CD4-positive, alpha-beta T cell treated with Interleukin-15 for 1 hour (primary cell): ENCODE data around the gene NMNAT3.
"Not testable (repeated sequence)": the region's sequence is repeated elsewhere in the genome, so short reads cannot be mapped to it uniquely, and the experiment has no call there.

Experiments
- DNase-seq: peaks from one replicate; pipeline ENCODE4 v3.0.0-alpha.2; 2020

Gene NMNAT3

DNA sequence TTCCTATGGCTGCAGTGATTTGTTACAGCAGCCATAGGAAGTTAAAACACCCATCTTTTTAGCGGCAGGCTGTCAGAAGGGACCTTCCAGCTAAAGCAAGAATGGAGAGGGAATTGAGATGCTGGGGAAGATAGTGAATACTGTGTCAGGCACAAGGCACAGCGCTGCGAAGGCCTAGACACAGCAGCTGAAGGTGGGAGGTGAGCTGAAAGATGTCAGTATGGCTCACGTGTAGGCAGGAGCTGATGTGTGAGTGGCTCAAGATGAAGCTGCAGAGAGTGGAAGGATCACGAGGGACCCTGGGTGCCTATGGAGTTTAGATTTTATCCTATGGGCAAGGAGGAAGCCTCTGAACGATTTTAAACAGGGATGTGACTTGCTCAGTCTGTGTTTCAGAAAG is 44.3 kb downstream of the NMNAT3 start:
- no peak for DNase-seq

DNA sequence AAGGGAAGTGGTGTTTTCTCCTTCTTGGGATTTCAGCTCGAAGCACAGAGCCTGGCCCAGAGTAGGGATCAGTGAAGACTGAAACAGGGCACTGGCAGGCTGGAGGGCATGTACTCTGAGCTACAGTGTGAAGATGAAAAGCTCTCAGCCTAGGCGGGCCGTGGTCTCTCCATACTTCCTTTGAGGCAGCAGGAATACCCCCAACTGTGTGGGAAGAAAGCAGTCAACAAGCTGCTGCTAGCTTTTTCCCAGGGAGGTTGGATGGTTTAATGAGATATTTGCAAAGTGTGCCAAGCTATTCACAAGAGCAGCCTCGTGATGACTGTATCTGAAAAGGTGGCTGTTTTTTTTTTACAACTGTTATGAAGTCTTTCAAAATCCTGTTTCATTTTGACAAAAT is 47.2 kb downstream of the NMNAT3 start:
- DNase-seq = no peak

DNA sequence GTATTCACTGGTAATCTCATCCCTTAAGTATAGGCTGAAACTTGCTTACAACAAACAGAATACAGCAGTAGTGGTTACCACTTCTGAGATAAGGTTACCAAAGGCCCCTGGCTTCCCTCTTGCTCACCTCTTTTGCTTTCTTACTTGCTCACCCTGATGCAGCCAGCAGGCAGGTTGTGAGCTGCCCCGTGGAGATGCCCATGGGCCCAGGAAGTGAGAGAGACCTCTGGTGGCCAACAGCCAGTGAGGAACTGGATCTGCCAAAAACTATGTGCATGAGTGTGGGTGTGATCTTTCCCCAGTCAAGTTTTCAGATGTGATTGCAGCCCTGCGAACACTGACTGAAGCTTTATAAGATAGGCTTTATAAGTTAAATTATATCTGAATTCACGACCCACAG is 48.7 kb downstream of the NMNAT3 start:
- DNase-seq = peak; percentile 21

- no peak for DNase-seq
Observed at GRCh38 chr3:139627759-139628158, 50.0 kb downstream of the NMNAT3 start.

GRCh38 chr3:139620438-139620837 is 57.3 kb downstream of the NMNAT3 start:
- no peak for DNase-seq

- DNase-seq = no peak
Observed at GRCh38 chr3:139619484-139619883, 58.3 kb downstream of the NMNAT3 start.

- no peak for DNase-seq
Observed at GRCh38 chr3:139617672-139618268, 60.0 kb downstream of the NMNAT3 start.

- DNase-seq = no peak
Observed at GRCh38 chr3:139611528-139611927, 66.2 kb downstream of the NMNAT3 start.

DNA sequence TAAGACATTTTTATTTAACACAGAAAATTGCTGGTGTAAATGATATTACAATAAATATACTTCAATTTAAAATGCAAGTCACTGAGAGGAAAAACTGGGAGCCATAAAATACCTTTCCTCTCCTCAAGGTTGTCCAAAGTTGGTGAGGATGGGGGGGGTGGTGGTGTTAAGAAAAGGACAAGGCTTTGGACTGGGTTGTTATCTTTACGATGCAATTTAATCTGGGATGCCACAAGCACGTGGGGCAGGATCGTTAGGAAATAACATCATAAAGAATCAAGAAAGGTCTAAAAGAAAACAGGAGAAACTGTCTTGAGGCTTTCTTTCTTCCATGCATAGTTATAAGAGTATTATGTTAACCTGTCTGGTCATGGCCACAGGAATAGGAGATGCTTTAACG is 66.9 kb downstream of the NMNAT3 start:
- no peak for DNase-seq

DNA sequence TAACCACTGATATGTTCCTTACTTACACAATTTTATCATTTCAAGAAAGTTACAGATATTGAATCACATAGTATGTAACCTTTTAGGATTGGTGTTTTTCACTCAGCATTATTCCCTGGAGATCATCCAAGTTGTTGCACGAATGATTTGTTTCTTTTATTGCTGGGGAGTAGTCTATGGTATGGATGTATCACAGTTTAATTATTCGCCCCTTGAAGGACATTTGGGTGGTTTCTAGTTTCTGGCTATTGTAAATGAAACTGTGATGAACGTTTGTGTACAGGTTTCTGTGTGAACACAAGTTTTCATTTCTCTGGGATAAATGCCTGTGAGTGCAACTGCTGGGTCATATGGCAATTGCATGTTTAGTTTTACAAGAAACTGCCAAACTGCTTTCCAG is 68.8 kb downstream of the NMNAT3 start:
- DNase-seq = no peak

DNA sequence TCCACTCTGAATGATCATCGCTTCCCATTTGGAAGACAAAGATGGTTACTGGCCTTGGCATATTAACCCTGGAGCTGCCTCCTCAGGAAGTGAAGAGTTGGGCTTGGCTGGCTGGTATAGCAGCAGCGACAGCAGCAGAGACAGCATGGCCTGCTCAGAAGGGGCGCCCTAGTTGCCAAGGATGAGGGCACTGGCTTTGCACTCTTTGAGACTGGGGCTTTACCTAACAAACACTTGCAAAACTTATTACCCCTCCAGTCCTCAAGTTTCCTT is 69.7 kb downstream of the NMNAT3 start:
- no peak for DNase-seq

DNA sequence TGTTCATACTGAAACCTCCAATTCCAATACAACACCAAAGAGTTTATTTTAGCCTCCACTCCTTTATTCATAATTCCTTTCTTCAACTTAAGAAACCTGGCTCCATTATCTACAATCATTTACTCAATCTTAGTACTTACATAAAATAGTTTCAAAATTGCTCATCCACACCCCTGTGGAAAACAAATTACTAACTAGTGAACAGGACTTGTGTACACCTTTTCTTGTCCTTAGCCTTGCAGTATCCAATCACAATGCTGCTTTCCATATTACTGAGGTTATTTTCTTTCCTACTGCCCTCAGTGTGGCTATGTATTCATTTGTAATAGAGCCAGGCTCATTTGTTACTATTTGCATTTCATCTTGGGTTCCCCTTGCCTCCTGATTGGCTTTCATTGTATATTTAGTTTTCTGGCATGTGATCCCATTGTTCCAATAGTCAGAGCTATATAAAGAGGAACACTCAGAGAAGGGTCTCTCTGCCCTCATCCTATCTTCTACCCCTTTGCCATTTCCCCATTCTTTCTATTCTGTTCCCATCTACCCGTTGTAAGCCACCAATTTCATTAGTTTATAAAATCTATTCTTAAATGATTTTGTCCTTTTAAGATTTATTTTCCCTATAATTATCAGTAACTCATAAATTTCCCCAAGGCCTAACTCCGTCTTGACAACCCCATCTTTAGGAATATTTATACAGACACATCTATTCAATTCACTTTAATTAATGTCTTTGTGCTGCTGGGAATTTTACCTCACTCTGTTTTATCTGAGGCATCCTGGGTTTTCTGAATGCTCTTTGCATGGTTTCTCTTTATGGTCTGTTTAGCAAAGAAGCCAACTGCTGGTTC is 70.3 kb downstream of the NMNAT3 start:
- no peak for DNase-seq

GRCh38 chr3:139602003-139602402 is 75.8 kb downstream of the NMNAT3 start:
- no peak for DNase-seq

DNA sequence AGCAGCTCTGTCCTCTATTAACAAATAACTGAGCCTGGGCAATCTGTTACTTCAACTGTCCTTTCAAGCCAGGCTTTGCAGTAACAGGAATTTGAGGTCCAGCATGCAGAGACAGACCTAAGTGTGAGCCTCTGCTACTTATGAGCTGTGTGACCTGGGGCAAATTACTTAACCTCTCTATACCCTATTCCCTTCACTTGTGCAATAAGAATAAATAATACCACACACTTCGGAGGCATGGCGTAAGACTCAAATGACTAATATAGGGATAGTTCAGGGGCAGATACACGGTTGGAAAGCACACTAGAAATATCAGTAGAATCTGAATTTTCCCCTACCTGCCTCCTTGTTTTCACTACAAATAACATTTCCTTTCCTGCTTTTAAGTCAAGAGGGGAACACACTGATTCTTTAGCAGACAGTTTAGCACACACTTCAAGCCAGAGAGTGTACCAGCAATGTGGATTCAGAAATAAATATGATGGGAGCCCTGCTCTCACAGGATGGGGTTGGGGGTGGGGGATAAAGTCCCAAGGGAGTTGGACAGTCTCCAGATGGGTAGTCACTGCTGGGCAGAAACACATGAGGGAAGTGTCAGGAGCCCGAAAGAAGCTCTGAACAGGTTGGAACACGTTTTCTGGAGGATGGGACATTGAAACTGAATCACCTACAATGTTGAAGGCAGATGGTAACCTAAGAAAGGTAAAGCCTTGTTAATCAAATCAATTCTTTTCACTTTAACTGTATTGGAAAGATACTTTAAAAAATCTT is 76.4 kb downstream of the NMNAT3 start:
- no peak for DNase-seq

GRCh38 chr3:139597947-139598346 is 79.8 kb downstream of the NMNAT3 start:
- no peak for DNase-seq

- DNase-seq = not testable (repeated sequence)
Observed at GRCh38 chr3:139591186-139591585, 86.6 kb downstream of the NMNAT3 start.

- DNase-seq = no peak
Observed at GRCh38 chr3:139588450-139588849, 89.3 kb downstream of the NMNAT3 start.

DNA sequence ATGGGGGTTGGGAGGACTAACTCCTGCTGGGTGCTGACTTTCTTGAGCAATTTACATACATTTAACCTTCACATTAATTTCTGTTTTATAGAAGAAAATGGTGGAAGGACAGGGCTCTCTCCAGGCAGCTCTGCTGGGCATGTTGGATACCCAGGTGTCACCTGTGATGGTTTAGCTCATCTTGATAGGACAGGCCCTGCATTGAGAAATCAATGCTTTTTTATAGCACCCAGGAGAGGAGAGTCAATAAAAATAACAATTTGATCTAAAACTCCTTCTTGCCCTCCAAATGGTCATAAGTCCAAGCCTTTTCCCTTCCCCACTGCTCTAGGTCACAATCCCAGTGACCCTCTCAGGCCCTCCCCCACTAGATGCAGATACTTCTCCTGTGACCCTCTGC is 90.0 kb downstream of the NMNAT3 start:
- DNase-seq = no peak

GRCh38 chr3:139586420-139587017 is 91.3 kb downstream of the NMNAT3 start:
- no peak for DNase-seq

DNA sequence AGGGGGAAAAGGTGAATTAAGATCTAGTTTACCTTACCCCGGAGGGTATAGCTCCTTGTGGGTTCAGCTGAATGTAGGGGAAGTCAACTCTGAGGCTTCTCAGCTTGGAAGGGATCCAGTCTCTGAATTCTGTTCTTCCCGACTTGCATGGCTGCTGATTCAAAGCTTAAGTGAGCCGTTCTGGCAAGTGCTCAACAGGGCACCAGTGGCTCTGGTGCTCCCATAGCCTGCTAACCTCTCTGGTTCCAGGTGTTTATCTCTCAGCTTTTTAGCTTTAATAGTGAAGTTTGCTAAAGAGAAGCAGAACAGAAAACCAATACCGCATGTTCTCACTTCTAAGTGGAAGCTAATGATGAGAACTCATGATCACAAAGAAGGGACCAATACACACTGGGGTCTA is 92.0 kb downstream of the NMNAT3 start:
- no peak for DNase-seq

- DNase-seq = not testable (repeated sequence)
Observed at GRCh38 chr3:139583651-139584050, 94.1 kb downstream of the NMNAT3 start.

DNA sequence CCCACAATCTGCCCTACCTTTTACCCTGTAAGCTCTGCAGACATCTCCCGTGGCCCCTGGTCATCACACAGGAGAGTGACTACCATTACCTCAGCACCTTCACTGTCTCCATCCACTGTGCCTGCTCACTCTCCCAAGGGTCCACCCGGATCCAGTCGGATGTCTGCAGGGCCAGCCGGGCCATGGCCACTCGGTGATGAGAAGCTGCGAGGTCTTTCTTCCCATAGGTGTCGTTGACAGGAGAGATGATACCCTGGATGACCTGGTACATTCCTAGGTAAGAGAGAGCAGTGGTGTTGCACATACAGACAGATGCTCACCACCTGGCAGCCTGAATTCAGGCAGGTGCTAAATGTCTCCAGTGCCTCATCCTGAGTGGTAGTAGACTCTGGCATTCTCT is 99.0 kb downstream of the NMNAT3 start:
- no peak for DNase-seq

GRCh38 chr3:139577909-139578308 is 99.9 kb downstream of the NMNAT3 start:
- DNase-seq = no peak

DNA sequence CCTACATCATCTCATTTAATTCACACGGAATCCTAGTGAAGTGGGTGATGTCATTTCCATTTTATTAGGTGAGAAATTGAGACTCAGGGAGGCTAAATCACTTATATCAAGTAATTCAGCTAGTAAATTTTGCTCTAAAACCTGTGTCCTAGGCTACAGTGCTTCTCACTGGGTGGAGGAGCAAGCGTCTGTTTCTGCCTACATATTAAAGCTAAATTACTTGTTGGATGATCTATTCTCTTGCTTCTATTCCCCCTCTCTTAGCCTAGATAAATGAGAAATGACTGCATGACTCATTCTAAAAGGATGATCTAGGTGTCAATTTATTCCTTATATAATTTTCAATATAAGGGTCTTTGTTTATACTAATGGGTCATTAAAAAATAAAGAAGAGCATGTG is 100.4 kb downstream of the NMNAT3 start:
- DNase-seq = no peak
